K562 treated with DMSO at 1 percent for 12 hours (cell line): ENCODE measurements around the gene SIGMAR1. TPM values are rescaled to one million over a fixed set of nuclear protein-coding genes. Genes with fewer than 3 reads are reported as not detected.

Source experiments
- total RNA-seq: library from RNA; unstranded; fragments of 300-600 nt; gene quantifications from 2 replicates; pipeline ENCODE4 v1.2.3, GENCODE V29; 2022; ENCODE audit not compliant: insufficient read depth

Gene SIGMAR1
- total RNA-seq = 16.1 and 30.0 TPM in 2 replicates

DNA sequence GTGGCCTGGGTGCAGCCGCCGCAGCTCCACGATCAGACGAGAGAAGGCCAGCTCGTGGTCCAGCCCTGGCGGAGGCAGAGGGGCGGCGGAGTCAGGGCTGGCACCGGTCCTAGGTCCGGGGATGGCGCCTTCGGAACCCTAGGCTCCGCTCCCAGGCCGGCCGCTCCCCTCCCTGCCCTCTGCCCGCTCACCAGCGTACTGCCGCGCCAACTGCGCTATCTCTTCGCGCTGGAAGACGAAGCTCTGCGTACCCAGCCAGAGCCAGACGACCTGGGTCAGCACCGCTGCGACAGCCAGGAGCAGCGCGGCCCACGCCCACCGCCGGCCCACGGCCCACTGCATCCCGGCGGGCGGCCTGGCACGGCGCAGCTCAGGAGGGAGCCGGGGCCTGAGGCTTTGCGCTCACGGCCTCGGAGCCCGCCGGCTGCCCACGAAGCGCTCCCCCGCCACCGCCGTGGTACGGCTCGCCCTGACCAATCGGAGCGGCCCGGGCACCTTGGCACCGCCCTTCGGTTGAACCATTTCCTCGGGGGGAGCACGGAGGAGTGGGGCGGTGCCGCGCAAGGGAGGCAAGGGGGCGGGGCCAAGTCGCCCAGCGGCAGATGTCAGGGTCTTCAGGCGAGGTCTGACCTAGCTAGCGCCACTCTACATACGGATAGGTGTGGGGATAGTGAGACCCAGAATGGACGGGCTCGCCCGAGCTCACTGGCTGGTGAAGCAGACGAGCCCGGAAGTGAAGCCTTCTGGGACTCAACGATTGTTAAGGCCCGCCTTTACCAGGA, at the start of gene SIGMAR1:
TSS of gene SIGMAR1 (minus strand) at position 432 of the 782 bp plus-strand sequence. CDS start at position 342, 90 bp downstream.

GRCh38 chr9:34662526-34663302, 25.1 kb upstream of the SIGMAR1 start, which contains the start of gene CCL27:
Gene CCL27 (minus strand): TSS chr9:34662657. CDS start chr9:34662633, 24 bp downstream.

DNA sequence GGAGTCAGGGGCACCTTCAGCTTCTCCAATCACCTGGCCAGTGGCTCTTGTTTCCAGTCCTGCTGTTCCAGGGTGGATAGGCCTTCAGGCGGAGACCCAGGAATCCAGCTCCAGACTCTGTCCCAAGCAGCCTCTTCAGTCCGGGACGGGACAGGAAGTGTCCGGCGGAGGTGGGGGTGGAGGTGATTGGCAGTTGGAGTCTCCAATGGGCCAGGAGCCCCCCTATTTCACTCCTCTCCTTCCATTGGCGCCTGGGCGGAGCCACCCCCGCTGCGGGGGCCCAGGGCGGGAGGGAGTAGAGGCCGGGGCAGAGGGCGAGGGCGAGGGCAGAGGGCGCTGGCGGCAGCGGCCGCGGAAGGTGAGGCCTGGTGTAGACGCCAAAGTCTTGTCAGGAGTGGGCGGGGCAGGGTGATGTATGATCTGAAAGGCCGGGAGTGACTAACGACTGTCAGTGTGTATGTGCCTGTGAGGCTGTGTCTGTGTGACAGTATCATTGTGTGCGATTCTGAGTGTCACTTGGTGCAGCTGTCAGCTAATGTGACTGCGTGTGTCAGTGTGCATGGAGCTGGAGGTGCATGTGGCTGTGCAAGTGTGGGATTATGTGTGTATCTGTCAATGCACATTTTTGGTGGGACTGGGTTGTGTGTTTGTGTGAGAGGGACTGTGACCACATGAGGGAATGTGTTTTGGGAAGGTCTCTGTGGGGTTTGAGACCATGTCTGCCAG, 14.5 kb upstream of the SIGMAR1 start, which contains the start of gene IL11RA:
TSS of gene IL11RA (plus strand) at position 310 of the 726 bp plus-strand sequence. CDS start 3,033 bp downstream, outside the sequence.

GRCh38 chr9:34646211-34647083, 8.9 kb upstream of the SIGMAR1 start, which contains the start of gene GALT:
Gene GALT (plus strand): TSS chr9:34646675. CDS start chr9:34646705, 30 bp downstream.

GRCh38 chr9:34628656-34629490, 8.7 kb downstream of the SIGMAR1 start, which contains the start of gene ARID3C:
Gene ARID3C (minus strand): TSS chr9:34629066. CDS start chr9:34628014, 1,052 bp downstream.

DNA sequence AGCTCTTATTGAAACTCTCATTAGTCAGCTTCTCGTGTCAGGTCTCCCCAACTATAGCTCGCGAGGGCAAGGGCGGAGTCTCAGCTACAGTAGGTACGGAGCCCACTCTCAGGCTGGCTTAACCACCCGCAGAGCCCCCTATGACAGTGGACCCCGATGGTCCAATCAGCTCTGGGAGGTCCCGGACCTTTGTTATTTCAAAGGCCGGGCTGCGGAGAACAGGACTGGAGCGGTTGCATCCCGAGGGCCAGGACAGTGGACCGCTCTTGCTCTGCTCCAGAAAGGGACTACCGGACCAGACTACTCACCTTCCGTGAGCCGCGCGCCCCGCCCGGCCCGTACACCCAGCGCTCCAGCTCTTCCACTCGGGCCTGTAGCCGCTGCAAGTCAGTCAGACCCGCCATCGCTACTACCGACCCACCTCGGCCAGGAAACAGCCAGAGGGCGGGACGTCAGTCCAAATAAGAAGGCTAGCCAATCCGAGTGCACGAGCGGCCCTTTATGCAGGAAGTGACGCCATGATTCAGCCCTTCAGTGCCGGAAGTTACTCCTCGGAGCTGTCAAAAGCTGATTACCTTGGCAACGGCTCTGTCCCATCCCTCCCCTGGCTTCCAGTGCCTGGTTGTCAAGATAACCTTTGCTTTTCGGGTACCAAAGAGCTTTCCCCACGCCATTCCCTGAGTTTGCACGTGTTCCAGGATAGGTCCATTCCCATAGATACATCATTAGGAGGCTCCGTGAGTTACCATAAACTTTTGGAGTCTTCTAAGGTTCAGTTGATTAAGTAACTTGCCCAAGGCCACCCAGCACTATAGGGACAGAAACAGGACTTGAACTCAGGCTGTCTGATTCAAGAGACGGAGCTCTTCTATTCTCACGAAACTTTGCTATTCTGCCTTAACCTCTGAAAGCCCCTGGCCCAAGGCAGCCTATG, 17.3 kb downstream of the SIGMAR1 start, which contains the start of gene DCTN3:
TSS of gene DCTN3 (minus strand) at position 435 of the 934 bp plus-strand sequence. CDS start at position 404, 31 bp downstream.

GRCh38 chr9:34611811-34612787, 25.5 kb downstream of the SIGMAR1 start, which contains the start of gene RPP25L:
Gene RPP25L (minus strand): TSS chr9:34612097. CDS start chr9:34611296, 801 bp downstream.

GRCh38 chr9:34589636-34590380, 47.8 kb downstream of the SIGMAR1 start, which contains the start of gene CNTFR:
Gene CNTFR (minus strand): TSS chr9:34589724. CDS start chr9:34568981, 20,743 bp downstream.

Other genes starting within 250 kb of the SIGMAR1 start
- 5.8 and 15.0 TPM in 2 replicates for gene FAM219A, start 179.2 kb downstream of the SIGMAR1 start, total RNA-seq
- gene DNAI1, start 179.0 kb downstream of the SIGMAR1 start, total RNA-seq = not detected in 2 replicates
- gene ENHO, start 114.8 kb downstream of the SIGMAR1 start, total RNA-seq = not detected in 2 replicates
- not detected in 2 replicates for gene CNTFR, start 48.1 kb downstream of the SIGMAR1 start, total RNA-seq
- 51.6 and 60.5 TPM in 2 replicates for gene RPP25L, start 25.7 kb downstream of the SIGMAR1 start, total RNA-seq
- gene DCTN3, start 17.3 kb downstream of the SIGMAR1 start, total RNA-seq = 125 and 141 TPM in 2 replicates
- not detected in 2 replicates for gene ARID3C, start 8.7 kb downstream of the SIGMAR1 start, total RNA-seq
- 11.6 and 18.2 TPM in 2 replicates for gene GALT, start 8.9 kb upstream of the SIGMAR1 start, total RNA-seq
- 4.9 and 7.8 TPM in 2 replicates for gene IL11RA, start 14.4 kb upstream of the SIGMAR1 start, total RNA-seq
- not detected in 2 replicates for gene CCL27, start 24.9 kb upstream of the SIGMAR1 start, total RNA-seq
- gene CCL19, start 53.5 kb upstream of the SIGMAR1 start, total RNA-seq = not detected in 2 replicates
- gene CCL21, start 72.3 kb upstream of the SIGMAR1 start, total RNA-seq = not detected in 2 replicates